OCI-LY1 (cell line): ENCODE measurements around the gene ACAP3.

Source experiments
- H2AFZ ChIP-seq: fragments of 200-600 bp; sonication (generic), shearing (Covaris generic); 2 replicates; pipeline ENCODE4 v1.6.0; 2014; ENCODE audit warnings: antibody characterized with exemption, mild to moderate bottlenecking, low read length
- H3F3A ChIP-seq: fragments of 200-600 bp; sonication (generic), shearing (Covaris generic); 2 replicates; pipeline ENCODE4 v1.6.0; 2014; ENCODE audit warnings: mild to moderate bottlenecking, antibody characterized with exemption, low read length, moderate library complexity; ENCODE audit not compliant: insufficient read depth
- H3K27ac ChIP-seq: fragments of 200-600 bp; sonication (generic); 2 replicates; pipeline ENCODE4 v1.5.1; 2014; ENCODE audit warnings: low read length, mixed run types, mild to moderate bottlenecking, low read depth; ENCODE audit not compliant: poor library complexity, severe bottlenecking
- H3K27me3 ChIP-seq: fragments of 200-600 bp; sonication (generic); 2 replicates; pipeline ENCODE4 v1.6.0; 2014; ENCODE audit warnings: antibody characterized with exemption, mild to moderate bottlenecking, low read length, moderate library complexity; ENCODE audit not compliant: insufficient read depth
- H3K36me3 ChIP-seq: fragments of 200-600 bp; sonication (generic); 2 replicates; pipeline ENCODE4 v1.6.1; 2014; ENCODE audit warnings: mild to moderate bottlenecking, antibody characterized with exemption, low read length, moderate library complexity, mixed read lengths; ENCODE audit not compliant: insufficient read depth
- H3K4me1 ChIP-seq: fragments of 200-600 bp; sonication (generic); 2 replicates; pipeline ENCODE4 v1.5.1; 2014; ENCODE audit warnings: mild to moderate bottlenecking, low read length, moderate library complexity; ENCODE audit not compliant: insufficient read depth, severe bottlenecking
- H3K4me2 ChIP-seq: fragments of 200-600 bp; sonication (generic), shearing (Covaris generic); 2 replicates; pipeline ENCODE4 v1.6.1; 2014; ENCODE audit warnings: low read length
- H3K4me3 ChIP-seq: fragments of 200-600 bp; sonication (generic); 2 replicates; pipeline ENCODE4 v1.5.1; 2014; ENCODE audit warnings: low read length, low read depth, mild to moderate bottlenecking, mixed read lengths; ENCODE audit not compliant: poor library complexity, severe bottlenecking
- H3K79me2 ChIP-seq: fragments of 200-600 bp; shearing (Covaris generic); 2 replicates; pipeline ENCODE4 v1.6.1; 2016; ENCODE audit warnings: mixed run types, low read length, mixed read lengths; ENCODE audit not compliant: insufficient read depth
- H3K9ac ChIP-seq: fragments of 200-600 bp; sonication (generic), shearing (Covaris generic); 2 replicates; pipeline ENCODE4 v1.6.1; 2014; ENCODE audit warnings: mild to moderate bottlenecking, low read length, mixed read lengths
- H3K9me2 ChIP-seq: fragments of 200-600 bp; sonication (generic), shearing (Covaris generic); 2 replicates; pipeline ENCODE4 v1.6.1; 2014; ENCODE audit warnings: low read depth, mild to moderate bottlenecking, low read length, mixed read lengths
- H3K9me3 ChIP-seq: fragments of 200-600 bp; shearing (Covaris generic); 2 replicates; pipeline ENCODE4 v1.6.1; 2014; ENCODE audit warnings: low read length, mixed read lengths
- H4K20me1 ChIP-seq: fragments of 200-600 bp; sonication (generic), shearing (Covaris generic); 2 replicates; pipeline ENCODE4 v1.6.0; 2016; ENCODE audit warnings: mild to moderate bottlenecking, low read length; ENCODE audit not compliant: insufficient read depth
- CTCF ChIP-seq: fragments of 200-600 bp; sonication (generic), shearing (Covaris generic); IDR thresholded peaks from 2 replicates; pipeline ENCODE4 v1.5.1; 2017; ENCODE audit warnings: mild to moderate bottlenecking, antibody characterized with exemption, low read length, moderate library complexity, mixed read lengths
- EZH2 ChIP-seq: fragments of 200-600 bp; sonication (generic), shearing (Covaris generic); IDR thresholded peaks from 2 replicates; pipeline ENCODE4 v1.8.0; 2017; ENCODE audit warnings: borderline replicate concordance, mixed run types, mild to moderate bottlenecking, antibody characterized with exemption, low read length, moderate library complexity, mixed read lengths

Gene ACAP3

DNA sequence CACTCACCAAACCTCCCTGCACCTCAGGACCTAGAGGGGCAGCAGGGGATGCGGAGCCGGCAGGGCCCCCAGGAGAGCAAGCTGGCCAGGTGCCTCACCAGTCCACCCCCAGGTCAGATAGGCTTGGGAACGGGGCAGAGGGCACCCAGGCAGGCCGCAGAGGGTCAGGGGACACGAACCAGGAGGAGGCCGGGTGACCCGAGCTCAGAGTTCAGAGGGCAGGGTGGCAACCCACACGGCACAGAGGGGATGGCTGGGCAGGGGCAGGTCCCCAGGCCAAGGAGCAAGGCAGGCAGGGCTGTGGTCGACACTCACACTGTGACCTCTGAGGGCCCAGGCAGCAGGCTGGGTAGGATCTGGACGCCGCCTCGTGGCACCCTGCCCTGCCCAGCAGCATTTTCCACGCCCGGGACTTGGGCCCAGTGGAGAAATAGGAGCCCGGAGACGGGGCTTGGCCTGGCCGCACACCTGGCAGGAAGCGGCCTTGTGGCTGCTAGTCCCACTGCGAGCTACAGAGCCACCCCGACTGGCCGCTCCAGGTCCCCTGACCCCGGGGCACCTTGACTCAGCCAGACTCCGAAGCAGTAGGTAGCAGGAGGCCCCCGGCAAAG lies 36.2 kb upstream of the ACAP3 start:
- Histone ChIP-seq H3K4me2 (no peak overlapping the region), H3K4me3 (no peak overlapping the region), H3K4me1 (peaks cover 14% of the 10 kb centered on the region), H3K36me3 (no peaks in the 10 kb centered on the region; the same call in 1 of the 2 replicates), H3K9ac (no peak overlapping the region), H4K20me1 (peaks cover 2% of the 10 kb centered on the region; the same call in 1 of the 2 replicates), H3K9me3 (no peaks in the 10 kb centered on the region), H2AFZ (no peak overlapping the region), H3F3A (no peaks in the 10 kb centered on the region), H3K79me2 (no peaks in the 10 kb centered on the region), H3K27ac (no peak overlapping the region), H3K27me3 (no peaks in the 10 kb centered on the region; the same call in 1 of the 2 replicates), H3K9me2 (no peaks in the 10 kb centered on the region)
- TF ChIP-seq EZH2: no peak
- no peak for TF ChIP-seq CTCF

DNA sequence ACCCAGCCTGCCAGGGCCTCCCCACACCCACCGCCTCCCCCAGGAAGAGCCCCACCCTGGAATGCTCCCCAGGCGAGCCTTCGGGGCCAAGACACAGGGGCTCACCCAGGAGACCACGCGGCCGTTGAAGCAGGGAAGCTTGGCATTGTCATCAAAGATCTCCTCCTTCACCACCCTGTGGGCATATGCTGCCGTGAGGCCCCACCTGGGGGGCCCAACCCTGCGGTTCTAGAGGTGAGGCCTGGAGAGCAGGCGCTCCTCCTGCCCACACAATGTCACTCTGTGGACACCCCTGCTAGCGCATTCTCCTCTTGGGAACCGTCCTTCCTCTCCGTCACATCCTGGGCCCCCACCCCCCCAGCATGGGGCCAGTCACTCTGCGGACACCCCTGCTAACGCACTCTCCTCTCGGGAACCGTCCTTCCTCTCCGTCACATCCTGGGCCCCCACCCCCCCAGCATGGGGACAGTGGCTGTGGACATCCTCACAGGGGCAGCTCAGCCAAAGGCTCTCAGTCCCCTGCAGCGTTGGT lies 34.9 kb upstream of the ACAP3 start:
- Histone ChIP-seq H3F3A (no peaks in the 10 kb centered on the region), H3K79me2 (no peaks in the 10 kb centered on the region), H3K36me3 (no peaks in the 10 kb centered on the region; the same call in 1 of the 2 replicates), H3K9ac (no peak overlapping the region), H3K27me3 (no peaks in the 10 kb centered on the region), H3K4me1 (peaks cover 4% of the 10 kb centered on the region), H3K4me2 (no peak overlapping the region), H3K4me3 (no peak overlapping the region), H3K9me2 (no peaks in the 10 kb centered on the region), H3K9me3 (no peaks in the 10 kb centered on the region), H2AFZ (no peak overlapping the region), H3K27ac (no peak overlapping the region), H4K20me1 (peaks cover 2% of the 10 kb centered on the region; the same call in 1 of the 2 replicates)
- TF ChIP-seq CTCF (no peak), EZH2 (no peak)

DNA sequence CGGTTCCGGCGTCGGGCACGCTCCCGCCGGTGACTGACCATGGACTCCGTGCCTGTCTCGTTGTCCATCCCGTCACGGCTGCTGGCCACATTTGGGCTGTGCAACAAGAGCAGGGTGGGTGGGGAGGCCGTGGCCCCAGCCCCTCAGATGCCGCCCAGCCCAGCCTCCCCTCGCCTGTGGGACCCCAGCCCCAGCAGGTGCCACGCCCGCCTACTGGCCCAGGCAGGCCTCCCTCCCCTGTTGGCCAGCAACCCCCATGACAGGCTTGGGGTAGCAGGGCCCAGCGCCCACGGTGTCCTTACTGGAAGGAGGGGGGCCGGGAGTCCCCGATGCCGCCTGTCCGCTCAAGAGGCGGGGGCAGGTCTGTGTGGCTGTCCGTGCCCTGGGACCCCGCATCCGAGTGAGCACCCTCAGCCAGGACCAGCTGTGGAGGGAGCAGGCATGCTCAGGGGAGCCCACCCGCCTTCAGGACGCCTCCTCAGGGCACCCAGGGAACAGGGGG lies 34.4 kb upstream of the ACAP3 start:
- Histone ChIP-seq H3K36me3 (no peaks in the 10 kb centered on the region; the same call in 1 of the 2 replicates), H4K20me1 (peaks cover 2% of the 10 kb centered on the region; the same call in 1 of the 2 replicates), H3F3A (no peaks in the 10 kb centered on the region), H3K4me2 (no peak overlapping the region), H3K27me3 (no peaks in the 10 kb centered on the region), H2AFZ (no peak overlapping the region), H3K9me2 (no peaks in the 10 kb centered on the region), H3K4me3 (no peak overlapping the region), H3K9me3 (no peaks in the 10 kb centered on the region), H3K4me1 (no peaks in the 10 kb centered on the region), H3K79me2 (no peaks in the 10 kb centered on the region), H3K9ac (no peak overlapping the region), H3K27ac (no peak overlapping the region)
- TF ChIP-seq CTCF: no peak
- no peak for TF ChIP-seq EZH2
